ENCODE measurements around the gene MARVELD3. TPM values are rescaled to one million over a fixed set of nuclear protein-coding genes. Genes with fewer than 3 reads are reported as not detected.
"Not testable (repeated sequence)": the region's sequence is repeated elsewhere in the genome, so short reads cannot be mapped to it uniquely, and the experiment has no call there.

MARVELD3 gene, protein sequence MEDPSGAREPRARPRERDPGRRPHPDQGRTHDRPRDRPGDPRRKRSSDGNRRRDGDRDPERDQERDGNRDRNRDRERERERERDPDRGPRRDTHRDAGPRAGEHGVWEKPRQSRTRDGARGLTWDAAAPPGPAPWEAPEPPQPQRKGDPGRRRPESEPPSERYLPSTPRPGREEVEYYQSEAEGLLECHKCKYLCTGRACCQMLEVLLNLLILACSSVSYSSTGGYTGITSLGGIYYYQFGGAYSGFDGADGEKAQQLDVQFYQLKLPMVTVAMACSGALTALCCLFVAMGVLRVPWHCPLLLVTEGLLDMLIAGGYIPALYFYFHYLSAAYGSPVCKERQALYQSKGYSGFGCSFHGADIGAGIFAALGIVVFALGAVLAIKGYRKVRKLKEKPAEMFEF
- not detected in 2 replicates for total RNA-seq (2014; rRNA removed; shearing (Covaris generic))

DNA sequence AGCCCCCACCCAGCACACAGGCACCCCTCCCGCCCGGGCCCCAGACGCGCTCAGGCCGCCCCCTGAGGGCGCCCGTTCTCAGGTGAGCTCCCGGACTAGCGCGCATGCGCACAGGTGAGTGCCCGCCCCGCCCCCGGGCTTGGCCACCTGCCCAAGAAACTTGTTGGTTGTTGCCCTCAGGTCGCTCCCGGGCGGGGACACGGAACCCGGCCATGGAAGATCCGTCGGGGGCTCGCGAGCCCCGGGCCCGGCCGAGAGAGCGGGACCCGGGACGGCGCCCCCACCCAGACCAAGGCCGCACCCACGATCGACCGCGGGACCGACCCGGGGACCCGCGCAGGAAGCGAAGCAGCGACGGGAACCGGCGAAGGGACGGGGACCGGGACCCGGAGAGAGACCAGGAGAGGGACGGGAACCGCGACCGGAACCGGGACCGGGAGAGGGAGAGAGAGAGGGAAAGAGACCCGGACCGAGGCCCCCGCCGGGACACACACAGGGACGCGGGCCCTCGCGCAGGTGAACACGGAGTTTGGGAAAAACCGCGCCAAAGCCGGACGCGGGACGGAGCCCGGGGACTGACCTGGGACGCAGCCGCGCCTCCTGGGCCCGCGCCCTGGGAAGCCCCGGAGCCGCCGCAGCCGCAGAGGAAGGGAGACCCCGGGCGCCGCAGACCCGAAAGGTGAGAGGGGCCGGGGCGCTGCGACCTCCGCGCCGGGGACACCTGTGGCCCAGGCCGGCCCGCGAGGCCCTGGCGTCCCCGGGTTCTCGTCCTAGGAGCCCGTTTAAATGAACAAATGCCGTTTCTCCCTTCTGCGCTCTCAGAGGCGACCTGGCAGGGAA, at the start of gene MARVELD3:
Gene MARVELD3 (plus strand): TSS at position 167 of the 840 bp plus-strand sequence. CDS start 46 bp downstream, at position 213.
- DNase-seq (ENCODE audit: low read depth) = no peak

DNA sequence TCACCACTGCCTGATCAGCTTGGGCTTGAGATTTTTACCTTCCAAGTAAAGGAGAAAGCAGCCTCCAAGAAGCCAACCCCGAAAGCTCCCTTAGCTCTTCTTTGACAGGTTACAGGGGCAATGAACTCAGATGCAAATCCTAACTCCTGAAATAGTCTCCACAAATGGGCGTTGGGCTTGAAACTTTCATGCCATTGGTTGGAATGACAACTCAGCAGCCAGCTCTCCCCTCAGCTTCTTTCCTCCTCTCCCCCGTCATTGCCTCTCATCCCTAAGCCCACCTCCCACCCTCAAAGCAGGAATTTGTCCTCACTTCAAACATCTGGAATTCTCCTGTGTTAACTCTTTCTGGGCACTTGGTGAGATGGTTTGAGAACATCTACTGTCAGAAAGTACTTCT, 49.0 kb upstream of the MARVELD3 start, which contains the start of gene TAT:
Gene TAT (minus strand): TSS at position 122 of the 400 bp plus-strand sequence. CDS start 677 bp downstream, outside the sequence.
- no peak for DNase-seq (ENCODE audit: low read depth)

DNA sequence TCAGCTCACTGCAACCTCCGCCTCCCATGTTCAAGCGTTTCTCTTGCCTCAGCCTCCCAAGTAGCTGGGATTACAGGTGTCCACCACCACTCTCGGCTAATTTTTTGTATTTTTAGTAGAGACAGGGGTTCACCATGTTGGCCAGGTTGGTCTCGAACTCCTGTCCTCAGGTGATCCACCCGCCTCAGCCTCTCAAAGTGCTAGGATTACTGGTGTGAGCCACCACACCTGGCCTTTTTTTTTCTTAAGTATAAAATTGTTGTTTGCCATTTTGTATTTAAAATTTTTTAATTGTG, 43.5 kb upstream of the MARVELD3 start:
- not testable (repeated sequence) for DNase-seq (ENCODE audit: low read depth)

DNA sequence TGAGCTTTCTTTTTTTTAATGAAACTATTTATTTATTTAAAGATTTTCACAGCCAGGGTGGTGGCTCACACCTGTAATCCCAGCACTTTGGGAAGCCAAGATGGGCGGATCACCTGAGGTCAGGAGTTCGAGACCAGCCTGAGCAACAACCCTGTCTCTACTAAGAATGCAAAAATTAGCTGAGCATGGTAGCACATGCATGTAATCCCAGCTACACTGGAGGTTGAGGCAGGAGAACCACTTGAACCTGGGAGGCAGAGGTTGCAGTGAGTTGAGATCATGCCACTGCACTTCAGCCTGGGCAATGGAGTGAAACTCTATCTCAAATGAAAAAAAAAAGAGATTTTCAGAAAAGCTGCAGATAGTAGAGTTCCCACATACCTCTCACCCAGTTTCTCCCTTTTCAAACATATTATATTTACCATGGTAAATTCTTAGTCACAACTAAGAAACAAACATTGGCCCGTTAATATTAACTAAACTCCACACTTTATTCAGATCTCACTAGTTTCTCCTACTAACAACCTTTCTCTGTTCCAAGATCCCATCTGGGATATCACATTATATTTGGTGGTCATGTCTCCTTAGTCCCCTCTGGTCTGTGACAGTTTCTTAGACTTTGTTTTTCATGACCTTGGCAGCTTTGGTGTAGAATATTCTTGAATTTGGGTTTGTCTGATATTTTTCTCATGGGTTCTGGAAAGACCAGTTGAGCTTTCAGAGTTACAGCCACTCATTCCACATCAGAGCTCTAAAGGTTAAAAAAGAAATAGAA, 41.3 kb upstream of the MARVELD3 start:
- no peak for DNase-seq (ENCODE audit: low read depth)

DNA sequence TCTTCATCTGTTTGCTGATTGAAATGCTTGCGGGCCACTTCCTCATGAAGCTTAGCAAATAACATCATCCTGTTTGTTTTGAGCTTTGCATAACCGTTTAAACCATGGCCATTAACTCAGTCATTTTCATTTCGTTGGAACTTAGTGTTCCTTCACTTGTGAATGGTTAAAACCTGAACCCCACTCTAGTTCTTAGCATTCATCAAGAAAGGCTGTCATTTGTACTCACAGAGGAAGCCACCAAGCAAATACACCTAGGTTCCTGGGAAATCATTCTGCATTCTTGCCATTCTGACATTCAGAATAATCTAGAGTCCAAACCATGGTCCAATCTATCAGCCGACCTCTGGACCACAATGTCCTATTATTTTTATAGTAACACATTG, 40.7 kb upstream of the MARVELD3 start:
- no peak for DNase-seq (ENCODE audit: low read depth)

DNA sequence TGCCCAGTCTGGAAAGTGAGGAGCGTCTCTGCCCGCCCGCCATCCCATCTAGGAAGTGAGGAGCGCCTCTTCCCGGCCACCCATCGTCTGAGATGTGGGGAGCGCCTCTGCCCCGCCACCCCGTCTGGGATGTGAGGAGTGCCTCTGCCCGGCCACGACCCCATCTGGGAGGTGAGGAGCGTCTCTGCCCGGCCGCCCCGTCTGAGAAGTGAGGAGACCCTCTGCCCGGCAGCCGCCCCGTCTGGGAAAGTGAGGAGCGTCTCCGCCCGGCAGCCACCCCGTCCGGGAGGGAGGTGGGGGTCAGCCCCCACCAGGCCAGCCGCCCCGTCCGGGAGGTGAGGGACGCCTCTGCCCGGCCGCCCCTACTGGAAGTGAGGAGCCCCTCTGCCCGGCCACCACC, 36.6 kb upstream of the MARVELD3 start:
- not testable (repeated sequence) for DNase-seq (ENCODE audit: low read depth)

DNA sequence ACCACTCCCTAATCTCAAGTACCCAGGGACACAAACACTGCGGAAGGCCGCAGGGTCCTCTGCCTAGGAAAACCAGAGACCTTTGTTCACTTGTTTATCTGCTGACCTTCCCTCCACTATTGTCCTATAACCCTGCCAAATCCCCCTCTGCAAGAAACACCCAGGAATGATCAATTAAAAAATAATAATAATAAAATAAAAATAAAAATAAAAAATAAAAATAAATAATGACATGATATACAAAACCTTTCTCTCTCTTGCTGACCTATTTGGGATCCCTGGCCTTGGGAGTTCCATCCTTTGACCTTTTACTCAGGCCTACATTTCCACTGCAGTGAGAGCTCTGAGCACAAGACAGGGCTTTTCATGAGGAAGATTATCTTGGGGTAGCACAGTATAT, 35.9 kb upstream of the MARVELD3 start:
- DNase-seq (ENCODE audit: low read depth) = not testable (repeated sequence)

DNA sequence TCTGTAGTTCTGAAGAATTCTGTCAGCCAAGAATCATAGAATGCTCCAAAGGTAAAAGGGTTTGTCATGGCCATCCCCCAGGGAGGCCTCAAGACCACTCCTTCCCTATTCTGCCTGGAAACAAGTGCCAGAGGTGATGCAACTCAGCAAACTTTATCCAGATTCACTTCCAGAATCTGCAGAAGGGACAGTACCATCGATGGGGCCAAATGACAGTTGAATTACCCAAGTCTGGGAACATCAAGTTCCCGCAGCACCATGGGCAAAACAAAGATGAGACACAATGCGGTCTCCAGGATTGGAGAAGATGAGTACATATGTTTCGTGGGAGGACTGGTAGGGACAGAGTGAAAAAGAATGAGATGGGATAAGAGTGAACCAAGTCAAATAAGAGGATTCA, 35.4 kb upstream of the MARVELD3 start:
- DNase-seq (ENCODE audit: low read depth) = no peak

DNA sequence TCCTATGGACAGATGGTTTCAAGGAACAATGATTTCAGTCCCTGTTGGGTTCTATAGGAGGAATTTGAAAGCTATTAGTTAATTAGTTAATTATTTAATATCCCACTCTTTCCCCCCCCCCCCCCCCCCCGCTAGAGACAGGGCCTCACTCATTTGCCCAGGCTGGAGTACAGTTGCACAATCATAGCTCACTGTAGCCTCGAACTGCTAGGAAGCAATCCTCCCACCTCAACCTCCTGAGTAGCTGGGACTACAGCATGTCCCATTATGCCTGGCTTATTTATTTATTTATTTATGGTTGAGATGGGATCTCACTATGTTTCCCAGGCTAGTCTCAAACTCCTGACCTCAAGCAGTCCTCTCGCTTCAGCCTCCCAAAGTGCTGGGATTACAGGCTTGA, 34.1 kb upstream of the MARVELD3 start:
- no peak for DNase-seq (ENCODE audit: low read depth)

DNA sequence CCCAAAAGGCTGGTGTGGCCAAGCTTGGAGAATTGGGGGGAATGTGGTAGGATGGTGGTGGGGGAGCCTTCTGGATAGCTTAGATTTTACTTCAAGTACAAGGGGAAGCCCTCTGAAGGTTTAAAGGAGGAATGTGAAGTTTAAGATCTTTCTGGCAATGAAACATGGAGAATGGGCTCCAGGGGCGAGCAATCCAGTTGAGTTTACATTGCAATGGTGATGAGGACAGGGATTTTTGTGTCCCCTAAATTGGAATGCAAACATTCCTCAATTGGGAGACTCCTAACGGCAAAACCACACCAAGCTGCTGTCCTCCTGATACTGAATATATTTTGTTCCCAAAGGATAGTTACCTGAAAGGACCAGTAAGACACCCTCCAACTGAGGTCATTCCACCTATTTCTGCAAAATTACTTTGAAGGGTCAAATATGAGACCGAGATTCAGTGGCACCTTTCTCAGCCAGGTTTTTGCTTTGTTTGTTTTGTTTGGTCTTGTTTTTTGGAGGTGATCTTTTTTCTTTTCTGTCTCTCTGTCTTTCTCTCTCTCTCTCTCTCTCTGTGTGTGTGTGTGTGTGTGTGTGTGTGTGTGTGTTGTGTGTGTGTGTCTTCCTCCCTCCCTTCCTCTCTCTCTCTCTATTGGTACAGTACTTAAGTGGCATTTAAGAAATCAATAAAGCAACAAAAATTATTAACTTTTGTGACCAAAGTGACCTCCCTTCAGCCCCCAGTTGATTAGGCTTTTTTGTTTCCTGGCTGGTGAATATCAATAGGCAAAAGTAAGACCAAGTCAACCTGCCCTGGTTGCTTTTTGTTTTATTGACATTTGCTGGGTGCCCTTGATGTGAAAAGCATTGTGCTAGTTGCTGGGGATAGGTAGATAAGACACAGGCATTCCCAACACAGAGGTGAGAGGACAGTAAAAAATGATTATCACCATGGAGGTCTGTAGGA, 32.7 kb upstream of the MARVELD3 start:
- no peak for DNase-seq (ENCODE audit: low read depth)

DNA sequence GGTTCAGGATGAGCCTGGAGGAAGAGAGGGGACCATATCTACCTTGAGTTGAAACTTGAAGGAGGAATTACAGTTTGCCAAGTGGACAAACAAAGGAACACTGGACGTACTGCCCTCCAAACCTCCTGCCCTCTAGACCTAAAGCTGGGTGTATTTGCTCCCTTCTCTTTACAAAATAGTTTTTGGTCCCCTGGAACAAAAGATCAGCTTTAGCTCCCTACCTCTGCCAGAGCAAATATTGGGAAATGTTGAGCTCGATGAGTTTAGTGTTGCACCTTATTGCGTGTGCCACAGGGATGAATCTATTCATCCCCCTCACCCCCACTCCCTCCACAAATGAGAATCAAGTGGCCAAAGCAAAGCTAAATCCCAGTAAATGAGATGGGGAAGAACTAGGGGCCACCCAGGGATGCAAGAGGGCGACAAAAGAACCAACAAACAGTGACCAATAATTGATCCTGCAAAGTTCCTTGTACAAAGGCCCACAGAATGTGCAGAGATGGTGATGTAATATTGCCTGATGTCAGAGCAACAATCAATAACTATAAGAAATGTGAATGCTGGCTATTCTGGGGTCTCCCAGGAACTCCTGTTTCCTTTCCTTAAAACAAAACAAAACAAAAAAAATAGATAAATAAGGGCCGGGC, 31.9 kb upstream of the MARVELD3 start:
- DNase-seq (ENCODE audit: low read depth) = no peak

DNA sequence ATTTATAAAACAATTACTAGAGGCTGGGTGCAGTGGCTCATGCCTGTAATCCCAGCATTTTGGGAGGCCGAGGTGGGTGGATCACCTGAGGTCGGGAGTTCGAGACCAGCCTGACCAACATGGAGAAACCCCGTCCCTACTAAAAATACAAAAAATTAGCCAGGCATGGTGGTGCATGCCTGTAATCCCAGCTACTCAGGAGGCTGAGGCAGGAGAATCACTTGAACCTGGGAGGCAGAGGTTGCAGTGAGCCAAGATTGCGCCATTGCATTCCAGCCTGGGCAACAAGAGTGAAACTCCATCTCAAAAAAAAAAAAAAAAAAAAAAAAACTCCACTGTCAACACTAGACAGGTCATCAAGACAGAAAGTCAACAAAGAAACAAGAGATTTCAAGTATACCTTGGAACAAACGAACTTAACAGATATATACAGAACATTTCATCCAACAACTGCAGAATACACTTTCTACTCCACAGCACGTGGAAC, 30.6 kb upstream of the MARVELD3 start:
- DNase-seq (ENCODE audit: low read depth) = not testable (repeated sequence)

DNA sequence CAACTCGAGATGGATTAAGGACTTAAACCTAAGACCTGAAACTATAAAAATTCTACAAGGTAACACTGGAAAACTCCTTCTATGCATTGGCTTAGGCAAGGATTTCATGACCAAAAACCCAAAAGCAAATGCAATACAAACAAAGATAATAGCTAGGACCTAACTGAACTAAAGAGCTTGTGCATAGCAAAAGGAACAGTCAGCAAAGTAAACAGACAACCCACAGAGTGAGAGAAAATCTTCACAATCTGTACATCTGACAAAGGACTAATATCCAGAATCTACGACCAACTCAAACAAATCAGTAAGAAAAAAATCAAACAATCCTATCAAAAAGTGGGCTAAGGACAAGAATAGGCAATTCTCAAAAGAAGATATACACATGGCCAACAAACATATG, 27.6 kb upstream of the MARVELD3 start:
- not testable (repeated sequence) for DNase-seq (ENCODE audit: low read depth)

DNA sequence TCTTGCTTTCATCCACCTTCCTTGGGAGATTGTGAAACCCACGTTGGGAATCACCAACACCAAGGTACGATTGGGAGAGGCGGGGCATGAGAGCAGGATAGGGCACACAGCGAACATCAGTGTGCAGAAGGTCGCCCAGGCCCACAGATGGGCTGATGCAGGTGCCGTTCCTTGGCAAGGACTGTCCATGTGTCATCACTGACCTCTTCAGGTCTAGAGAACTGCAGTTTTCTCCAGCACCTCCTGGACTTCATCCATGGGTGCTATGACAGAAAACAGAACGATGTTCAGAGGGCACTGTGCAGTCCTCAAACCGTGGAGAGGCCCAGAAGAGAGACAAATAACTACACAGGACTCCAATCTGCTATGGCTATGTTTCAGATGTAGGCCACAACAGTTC, 25.2 kb upstream of the MARVELD3 start:
- no peak for DNase-seq (ENCODE audit: low read depth)

DNA sequence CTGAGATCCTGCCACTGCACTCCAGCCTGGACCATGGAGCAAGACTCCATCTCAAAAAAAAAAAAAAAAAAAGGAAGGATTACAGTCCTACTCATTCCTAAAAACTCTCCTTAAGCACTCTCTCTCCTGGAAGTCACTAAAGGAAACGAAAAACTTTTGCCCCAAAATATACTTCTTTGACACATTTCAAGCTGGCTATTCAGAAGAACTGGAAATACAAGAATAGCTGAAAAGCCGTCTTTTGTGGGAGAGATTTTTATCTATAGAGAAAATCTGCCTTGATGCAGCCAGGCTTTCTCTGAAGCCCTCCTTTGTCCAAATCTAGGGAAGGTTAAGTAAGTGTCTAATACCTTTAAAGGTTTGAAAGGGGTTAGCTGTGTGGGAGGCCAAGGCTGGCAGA, 16.9 kb upstream of the MARVELD3 start:
- no peak for DNase-seq (ENCODE audit: low read depth)

DNA sequence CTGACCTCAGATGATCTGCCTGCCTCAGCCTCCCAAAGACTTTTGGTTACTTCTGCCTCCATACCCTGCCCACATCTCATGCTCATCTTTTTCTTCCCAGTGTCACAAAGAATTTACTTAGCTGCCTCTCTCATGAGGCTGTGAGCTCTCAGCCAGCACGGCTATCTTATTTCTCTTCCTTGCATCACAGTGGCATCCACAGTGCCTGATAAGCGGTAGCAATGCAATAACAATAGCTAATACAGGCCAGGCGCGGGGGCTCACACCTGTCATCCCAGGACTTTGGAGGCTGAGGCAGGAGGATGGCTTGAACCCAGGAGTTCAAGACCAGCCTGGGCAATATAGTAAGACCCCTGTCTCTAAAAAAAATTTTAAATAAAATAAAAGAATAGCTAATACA, 15.5 kb upstream of the MARVELD3 start:
- no peak for DNase-seq (ENCODE audit: low read depth)

DNA sequence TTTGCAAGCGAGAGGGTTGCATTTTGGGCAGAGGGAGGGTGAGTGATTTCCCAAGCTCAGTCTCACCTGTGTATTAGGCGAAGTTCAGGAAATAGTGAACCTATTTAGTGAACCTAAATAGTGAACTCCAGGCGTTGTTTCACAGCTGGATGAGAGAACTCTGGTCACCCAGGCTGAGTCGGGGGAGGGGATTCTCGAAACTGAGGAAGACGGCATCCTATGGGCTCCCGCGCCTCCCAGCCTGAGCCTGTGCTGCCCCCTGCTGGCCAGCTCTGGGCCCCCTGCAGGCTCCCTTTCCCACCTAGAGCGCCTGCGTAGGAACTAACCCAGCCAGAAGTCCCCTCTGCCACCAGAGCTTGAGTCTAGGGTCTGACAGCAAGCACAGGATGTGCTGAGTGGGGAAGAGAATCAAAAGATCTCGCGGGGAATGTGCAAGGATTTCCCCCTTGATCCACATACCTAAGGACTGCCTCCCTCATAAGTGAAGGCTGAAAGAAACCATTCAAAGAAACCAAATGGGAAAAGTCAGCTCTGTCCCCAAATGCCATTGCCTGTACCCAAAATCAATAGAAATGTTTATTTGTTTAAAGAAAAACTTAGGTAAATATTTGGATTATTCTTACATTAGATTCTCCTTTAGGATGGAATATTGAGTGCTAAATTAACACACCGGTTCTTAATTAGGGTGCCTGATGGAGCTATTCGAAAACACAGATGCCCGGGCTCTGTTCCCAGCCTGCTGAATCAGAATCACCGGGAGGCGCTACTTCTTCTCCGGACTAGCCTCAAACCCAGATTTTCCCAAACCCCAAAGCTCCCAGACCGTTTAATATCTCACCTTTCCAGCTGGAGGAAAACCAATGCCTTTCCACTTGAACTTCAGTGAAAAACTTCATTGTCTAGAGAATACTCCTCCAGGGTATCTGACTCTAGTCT, 14.8 kb upstream of the MARVELD3 start:
- DNase-seq (ENCODE audit: low read depth) = peak; percentile 35

DNA sequence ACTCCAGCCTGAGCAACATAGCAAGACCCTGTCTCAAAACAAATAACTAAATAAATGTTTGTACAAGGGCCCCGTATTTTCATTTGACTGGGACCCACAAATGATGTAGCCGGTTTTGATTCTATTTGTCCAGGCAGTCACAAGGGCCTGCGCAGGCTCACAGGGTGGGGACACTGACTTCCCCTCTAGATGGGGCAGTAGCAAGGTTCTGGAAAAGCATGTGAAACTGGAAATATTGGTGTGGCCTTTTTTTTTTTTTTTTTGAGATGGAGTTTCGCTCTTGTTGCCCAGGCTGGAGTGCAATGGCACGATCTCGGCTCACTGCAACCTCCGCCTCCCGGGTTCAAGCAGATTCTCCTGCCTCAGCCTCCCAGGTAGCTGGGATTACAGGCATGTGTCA, 11.0 kb upstream of the MARVELD3 start:
- DNase-seq (ENCODE audit: low read depth) = not testable (repeated sequence)

DNA sequence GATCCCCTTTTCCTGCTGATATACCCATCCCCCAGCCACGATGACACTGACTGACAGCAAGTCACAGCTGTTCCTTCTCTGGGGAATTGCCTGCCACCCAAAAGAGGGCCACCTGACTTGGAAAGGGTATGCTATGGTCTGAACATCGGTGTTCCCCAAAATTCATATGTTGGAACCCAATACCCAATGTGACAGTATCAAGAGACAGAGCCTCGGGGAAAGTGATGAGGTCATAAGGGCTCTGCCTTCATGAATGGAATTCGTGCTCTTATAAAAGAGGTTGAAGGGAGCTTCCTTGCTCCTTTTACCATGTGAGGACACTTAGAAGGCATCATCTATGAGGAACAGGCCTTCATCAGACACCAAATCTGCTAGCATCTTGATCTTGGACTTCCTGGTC, 7.6 kb upstream of the MARVELD3 start:
- no peak for DNase-seq (ENCODE audit: low read depth)
